ENCODE data around the gene ARL16.

DNA sequence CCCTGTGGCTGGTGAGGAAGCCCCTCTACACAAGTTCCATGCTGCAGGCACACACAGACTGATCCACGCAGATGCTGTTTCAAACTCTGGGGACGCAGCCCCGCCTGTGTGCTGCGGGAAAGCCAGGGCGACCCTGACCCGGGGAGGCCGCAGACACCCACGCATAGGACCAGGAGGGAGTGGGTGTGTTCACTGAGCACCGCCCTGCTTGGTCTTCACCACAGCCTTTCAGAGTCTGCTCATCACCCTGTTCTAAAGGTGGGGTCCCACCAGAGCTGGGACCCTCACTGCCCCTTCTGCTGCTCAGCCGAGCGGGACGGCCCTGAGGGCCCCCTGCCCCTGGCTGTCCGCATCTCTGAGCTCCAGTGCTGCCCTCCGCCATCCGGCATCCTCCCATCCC is 39.1 kb downstream of the ARL16 start:
- TF ChIP-seq, protein P1, sequence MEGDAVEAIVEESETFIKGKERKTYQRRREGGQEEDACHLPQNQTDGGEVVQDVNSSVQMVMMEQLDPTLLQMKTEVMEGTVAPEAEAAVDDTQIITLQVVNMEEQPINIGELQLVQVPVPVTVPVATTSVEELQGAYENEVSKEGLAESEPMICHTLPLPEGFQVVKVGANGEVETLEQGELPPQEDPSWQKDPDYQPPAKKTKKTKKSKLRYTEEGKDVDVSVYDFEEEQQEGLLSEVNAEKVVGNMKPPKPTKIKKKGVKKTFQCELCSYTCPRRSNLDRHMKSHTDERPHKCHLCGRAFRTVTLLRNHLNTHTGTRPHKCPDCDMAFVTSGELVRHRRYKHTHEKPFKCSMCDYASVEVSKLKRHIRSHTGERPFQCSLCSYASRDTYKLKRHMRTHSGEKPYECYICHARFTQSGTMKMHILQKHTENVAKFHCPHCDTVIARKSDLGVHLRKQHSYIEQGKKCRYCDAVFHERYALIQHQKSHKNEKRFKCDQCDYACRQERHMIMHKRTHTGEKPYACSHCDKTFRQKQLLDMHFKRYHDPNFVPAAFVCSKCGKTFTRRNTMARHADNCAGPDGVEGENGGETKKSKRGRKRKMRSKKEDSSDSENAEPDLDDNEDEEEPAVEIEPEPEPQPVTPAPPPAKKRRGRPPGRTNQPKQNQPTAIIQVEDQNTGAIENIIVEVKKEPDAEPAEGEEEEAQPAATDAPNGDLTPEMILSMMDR (IDR thresholded peaks at IDR 0.05) = no peak
- TF ChIP-seq POLR2A (IDR thresholded peaks at IDR 0.05) = no peak

Measured in heart left ventricle (tissue), 13 donors.